Adrenal gland (tissue), 12 donors: ENCODE results near the gene PRKG1. TPM values are rescaled to one million over a fixed set of nuclear protein-coding genes. Genes with fewer than 3 reads are reported as not detected.

Source experiments
- DNase-seq, 7 donors: peaks; one replicate each; pipeline ENCODE4 v3.0.0-alpha.2; 2019 to 2020
- H3K27ac ChIP-seq, 5 donors: fragments of 200-600 bp; sonication (generic) in 4 of 5; 1 replicate in 3 of 5; 2 replicates in 2 of 5; pipeline versions ENCODE4 v1.5.1 to v1.8.0; 2016 to 2020; ENCODE audit warnings: mild to moderate bottlenecking in 1 of 5
- H3K27me3 ChIP-seq: fragments of 200-600 bp; 2 replicates; pipeline ENCODE4 v1.8.0; 2021
- H3K36me3 ChIP-seq, 2 donors: fragments of 200-600 bp; replicated peaks in 1 of 2; 1 replicate in 1 of 2; 2 replicates in 1 of 2; pipeline versions ENCODE4 v1.5.1 to v1.8.0; 2018 to 2022
- H3K4me1 ChIP-seq, 2 donors: fragments of 200-600 bp; replicated peaks in 1 of 2; 1 replicate in 1 of 2; 2 replicates in 1 of 2; pipeline versions ENCODE4 v1.5.1 to v1.8.0; 2018 to 2021
- H3K4me3 ChIP-seq, 4 donors: fragments of 200-600 bp; sonication (generic) in 3 of 4; one replicate each; pipeline ENCODE4 v1.5.1; 2016 to 2018
- H3K9me3 ChIP-seq, 3 donors: fragments of 200-600 bp; sonication (generic) in 1 of 3; replicated peaks in 1 of 3; 1 replicate in 2 of 3; 2 replicates in 1 of 3; pipeline versions ENCODE4 v1.5.1 to v1.8.0; 2016 to 2021
- CTCF ChIP-seq, 6 experiments: fragments of 450-650 bp in 4 of 6; fragments of 200-600 bp in 2 of 6; sonication (generic) in 1 of 6; IDR thresholded peaks; 1 replicate in 5 of 6; 2 replicates in 1 of 6; pipeline versions ENCODE4 v1.5.1 to v1.8.0; 2016 to 2021; ENCODE audit warnings: antibody characterized with exemption in 6 of 6, mild to moderate bottlenecking in 2 of 6, moderate library complexity in 1 of 6
- POLR2A ChIP-seq, 2 donors: fragments of 450-650 bp; IDR thresholded peaks; one replicate each; pipeline ENCODE4 v1.6.1; 2017; ENCODE audit warnings: antibody characterized with exemption in 2 of 2, mild to moderate bottlenecking in 2 of 2, moderate library complexity in 1 of 2
- WGBS, 4 donors: extraction: QIAGEN DNeasy Blood & Tissue Kit in 2 of 4; methylation state at CpG; one replicate each; pipeline versions ENCODE4 v1.1.5 to v1.1.7; 2013 to 2017; 5-methylcytosine and 5-hydroxymethylcytosine counted together
- intact Hi-C, 2 donors: fragments of 100-400 bp; cut with DNase I; formaldehyde crosslinking; loops; one replicate each; pipeline versions ENCODE4 v1.14.1 to v1.15.0; 2022 to 2023
- polyA plus RNA-seq, 3 donors: library from polyadenylated mRNA; stranded (reverse); fragments of 200-250 nt in 2 of 3; fragments of 350-450 nt in 1 of 3; fragmentation: Illumina TruSeq in 1 of 3; extraction: RNeasy Lipid Tissue Mini Kit (QIAGEN cat#74804) in 1 of 3; gene quantifications; one replicate each; pipeline ENCODE4 v1.2.3, GENCODE V29; 2013 to 2014
- total RNA-seq, 9 donors: library from RNA; depleted of rRNA in 4 of 9; stranded (reverse); fragments of >200 nt in 4 of 9; fragments of 120-200 nt in 1 of 9; fragmentation: NEBNext Ultra II Directional in 1 of 9; extraction: Animal tissue kit (Norgen Biotek cat#: 25700) in 1 of 9; gene quantifications; one replicate each; pipeline versions ENCODE4 v1.1.0 to v1.2.4, GENCODE V29; 2013 to 2023
- donor health status: healthy with polysubstance abuse.
- donor health status: Bipolar disorder and iron deficiency.
- donor health status: DM: yes; HTN: yes; CAD: no.
- donor health status: DM: no; HTN: no; CAD: no.
- donor health status: DM: no; HTN: no; CAD: no.
- donor health status: DM: yes; HTN: yes; CAD: no.

The PRKG1 gene
- total and polyA plus RNA-seq, 12 donors: 6.9 to 104 (median 29.7) TPM

GRCh38 chr10:51508156-51508555, 433.9 kb downstream of the PRKG1 start:
- DNase-seq: no peak
- H3K9me3 ChIP-seq: no peaks in the 10 kb centered on the region
- no peaks in the 10 kb centered on the region for H3K36me3 ChIP-seq
- TF ChIP-seq POLR2A (IDR thresholded peaks at IDR 0.05) (no peak), CTCF (IDR thresholded peaks at IDR 0.05) (no peak)
- H3K4me3 ChIP-seq: no peak overlapping the region
- no peak overlapping the region for H3K27ac ChIP-seq
- H3K4me1 ChIP-seq: no peaks in the 10 kb centered on the region
- 84 to 91% (median 86%) methylated on average over 2 of the region's 2 CpGs for WGBS, 4 donors
- no peaks in the 10 kb centered on the region for H3K27me3 ChIP-seq
- intact Hi-C loops: no loop called here

- WGBS, 4 donors: 81 to 92% (median 86%) methylated on average over 2 of the region's 2 CpGs
- Histone ChIP-seq H3K9me3 (no peaks in the 10 kb centered on the region), H3K27me3 (no peaks in the 10 kb centered on the region), H3K4me3 (no peak overlapping the region), H3K27ac (no peak overlapping the region), H3K4me1 (no peaks in the 10 kb centered on the region), H3K36me3 (no peaks in the 10 kb centered on the region)
- intact Hi-C loops: no loop called here
- no peak for DNase-seq
- no peak for TF ChIP-seq CTCF (IDR thresholded peaks at IDR 0.05)
- no peak for TF ChIP-seq POLR2A (IDR thresholded peaks at IDR 0.05)
These were observed 435.9 kb downstream of the PRKG1 start for GRCh38 chr10:51510231-51510630.

- Histone ChIP-seq H3K9me3 (no peaks in the 10 kb centered on the region), H3K27ac (no peak overlapping the region), H3K27me3 (no peaks in the 10 kb centered on the region), H3K4me1 (no peaks in the 10 kb centered on the region), H3K4me3 (no peak overlapping the region), H3K36me3 (no peaks in the 10 kb centered on the region)
- intact Hi-C loops: no loop called here
- DNase-seq: no peak
- WGBS, 4 donors: 45 to 54% (median 46%) methylated on average over 2 of the region's 2 CpGs
- TF ChIP-seq CTCF (IDR thresholded peaks at IDR 0.05) (no peak), POLR2A (IDR thresholded peaks at IDR 0.05) (no peak)
These were observed 447.3 kb downstream of the PRKG1 start for GRCh38 chr10:51521605-51522004.

GRCh38 chr10:51522858-51523257, 448.6 kb downstream of the PRKG1 start:
- no peak for TF ChIP-seq CTCF (IDR thresholded peaks at IDR 0.05)
- TF ChIP-seq POLR2A (IDR thresholded peaks at IDR 0.05): no peak
- Histone ChIP-seq H3K36me3 (no peaks in the 10 kb centered on the region), H3K27me3 (no peaks in the 10 kb centered on the region), H3K27ac (no peak overlapping the region), H3K4me1 (no peaks in the 10 kb centered on the region), H3K4me3 (no peak overlapping the region), H3K9me3 (no peaks in the 10 kb centered on the region)
- intact Hi-C loops: no loop called here
- 55 to 70% (median 65%) methylated on average over 3 of the region's 3 CpGs for WGBS, 4 donors
- DNase-seq: no peak
